Astrocyte (in vitro differentiated cells and primary cell): ENCODE results near the gene GTF2F2. TPM values are rescaled to one million over a fixed set of nuclear protein-coding genes. Genes with fewer than 3 reads are reported as not detected.

Source experiments
- DNase-seq: peaks from one replicate; pipeline ENCODE4 v3.0.0-alpha.2; 2010; ENCODE audit warnings: low read depth
- FAIRE-seq: peaks from 2 replicates; lab custom pipeline; 2011; peaks lifted over from hg19 to GRCh38; lab: Jason Lieb, UNC
- H2AFZ ChIP-seq: 2 replicates; pipeline ENCODE4 v1.6.0; 2012; ENCODE audit warnings: low read depth, low read length, inconsistent platforms
- H3K27ac ChIP-seq: 2 replicates; pipeline ENCODE4 v1.5.1; 2011; ENCODE audit warnings: low read depth, low read length, inconsistent platforms
- H3K27me3 ChIP-seq: 2 replicates; pipeline ENCODE4 v1.6.0; 2011; ENCODE audit warnings: low read length, inconsistent platforms; ENCODE audit not compliant: insufficient read depth
- H3K36me3 ChIP-seq: 2 replicates; pipeline ENCODE4 v1.5.1; 2011; ENCODE audit warnings: low read length, inconsistent platforms; ENCODE audit not compliant: insufficient read depth
- H3K4me1 ChIP-seq: 2 replicates; pipeline ENCODE4 v1.5.1; 2011; ENCODE audit warnings: low read length, inconsistent platforms; ENCODE audit not compliant: insufficient read depth
- H3K4me2 ChIP-seq: 2 replicates; pipeline ENCODE4 v1.6.0; 2012; ENCODE audit warnings: low read length, inconsistent platforms
- H3K4me3 ChIP-seq: 2 replicates; pipeline ENCODE4 v1.5.1; 2011; ENCODE audit warnings: low read depth, mild to moderate bottlenecking, low read length, inconsistent platforms; ENCODE audit not compliant: insufficient read depth
- H3K79me2 ChIP-seq: 2 replicates; pipeline ENCODE4 v1.6.0; 2012; ENCODE audit warnings: mild to moderate bottlenecking, low read length, inconsistent platforms; ENCODE audit not compliant: insufficient read depth
- H3K9ac ChIP-seq: 2 replicates; pipeline ENCODE4 v1.6.0; 2012; ENCODE audit warnings: mild to moderate bottlenecking, low read length, inconsistent platforms
- H3K9me3 ChIP-seq: 2 replicates; pipeline ENCODE4 v1.5.1; 2012; ENCODE audit warnings: low read depth, mild to moderate bottlenecking, low read length, inconsistent platforms; ENCODE audit not compliant: insufficient read depth
- H4K20me1 ChIP-seq: 2 replicates; pipeline ENCODE4 v1.6.0; 2012; ENCODE audit warnings: low read length, inconsistent platforms; ENCODE audit not compliant: insufficient read depth
- H3K27ac Mint-ChIP-seq: one replicate; pipeline ENCODE4 v1.8.0; 2021; ENCODE audit warnings: mild to moderate bottlenecking, mixed read lengths; ENCODE audit not compliant: unreplicated experiment
- H3K27me3 Mint-ChIP-seq: one replicate; pipeline ENCODE4 v1.8.0; 2021; ENCODE audit warnings: low read depth, mixed read lengths; ENCODE audit not compliant: unreplicated experiment
- H3K36me3 Mint-ChIP-seq: one replicate; pipeline ENCODE4 v1.8.0; 2021; ENCODE audit warnings: low read depth, mixed read lengths; ENCODE audit not compliant: unreplicated experiment
- H3K4me1 Mint-ChIP-seq: one replicate; pipeline ENCODE4 v1.8.0; 2021; ENCODE audit warnings: low read depth, mixed read lengths; ENCODE audit not compliant: unreplicated experiment
- H3K4me3 Mint-ChIP-seq: one replicate; pipeline ENCODE4 v1.8.0; 2021; ENCODE audit warnings: mild to moderate bottlenecking, moderate library complexity, mixed read lengths; ENCODE audit not compliant: unreplicated experiment
- H3K9me3 Mint-ChIP-seq: one replicate; pipeline ENCODE4 v1.8.0; 2021; ENCODE audit warnings: mild to moderate bottlenecking, mixed read lengths; ENCODE audit not compliant: unreplicated experiment
- EZH2 ChIP-seq: IDR thresholded peaks from 2 replicates; pipeline ENCODE4 v1.6.1; 2012; ENCODE audit warnings: mild to moderate bottlenecking, low read length, inconsistent platforms; ENCODE audit not compliant: insufficient read depth
- total RNA-seq: library from RNA; stranded (reverse); gene quantifications from 2 replicates; pipeline ENCODE4 v1.2.1, GENCODE V29; 2021
- TF ChIP-seq, protein P1 (sequence below): IDR thresholded peaks from 2 replicates; pipeline ENCODE4 v1.5.1; 2011; ENCODE audit warnings: low read depth, mild to moderate bottlenecking, inconsistent platforms, low read length, moderate library complexity; ENCODE audit not compliant: insufficient read depth

GTF2F2 gene
- total RNA-seq, 1 donor from 2014 or later, result 27.8 TPM

DNA sequence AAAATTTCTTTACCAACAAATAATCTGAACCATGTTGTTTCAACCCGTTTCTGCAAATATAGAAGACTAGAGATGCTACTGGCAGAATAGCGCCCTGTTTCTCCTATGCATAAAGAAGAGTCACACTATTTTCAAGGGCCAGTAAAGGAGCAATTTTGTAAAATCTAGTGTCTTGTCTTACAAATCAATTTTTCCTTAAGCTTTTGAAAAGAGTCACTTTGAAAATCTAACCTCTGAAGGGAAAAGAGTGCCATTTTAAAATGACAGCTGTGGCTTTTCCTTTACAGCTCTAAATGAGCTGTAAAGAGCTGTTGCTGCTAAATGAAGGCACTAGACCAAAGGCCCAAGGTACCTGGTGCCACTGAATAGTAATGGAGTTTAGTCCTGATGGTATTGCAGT is 16.9 kb upstream of the GTF2F2 start:
- H3K27ac ChIP-seq, result no peak overlapping the region
- no peak for DNase-seq
- FAIRE-seq, result no peak

DNA sequence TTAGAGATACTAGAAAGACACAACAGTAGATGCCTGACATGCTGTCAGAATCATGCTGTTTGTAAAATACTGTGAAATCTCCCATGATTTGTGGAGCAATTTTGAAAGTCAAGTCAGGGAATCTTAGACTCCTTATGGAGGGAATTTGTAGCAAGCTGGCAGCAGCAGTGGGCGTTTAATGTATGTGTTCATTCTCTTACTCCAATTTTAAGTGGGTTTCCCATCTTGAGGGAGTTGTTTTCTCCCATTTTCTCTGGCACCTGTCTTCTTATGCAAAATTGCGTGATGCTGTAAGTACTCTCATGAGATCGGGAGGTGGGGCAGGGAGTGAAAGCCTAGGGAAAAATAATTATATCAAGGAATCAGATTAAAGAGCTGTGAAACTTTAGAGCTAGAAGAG is 16.0 kb upstream of the GTF2F2 start:
- DNase-seq (no peak), FAIRE-seq (no peak)
- no peak overlapping the region for H2AFZ ChIP-seq
- H3K4me1 ChIP-seq, result peaks cover 3% of the 10 kb centered on the region
- peaks cover 6% of the 10 kb centered on the region for H3K4me1 Mint-ChIP-seq
- no peaks in the 10 kb centered on the region for H3K79me2 ChIP-seq
- no peaks in the 10 kb centered on the region for H3K36me3 Mint-ChIP-seq
- H4K20me1 ChIP-seq, result no peaks in the 10 kb centered on the region
- H3K27me3 Mint-ChIP-seq, result no peaks in the 10 kb centered on the region
- H3K27ac Mint-ChIP-seq, result no peak overlapping the region
- no peak overlapping the region for H3K4me3 ChIP-seq
- no peak overlapping the region for H3K4me3 Mint-ChIP-seq
- H3K36me3 ChIP-seq, result no peaks in the 10 kb centered on the region
- no peaks in the 10 kb centered on the region for H3K9me3 ChIP-seq
- no peaks in the 10 kb centered on the region for H3K9me3 Mint-ChIP-seq
- H3K27me3 ChIP-seq, result no peaks in the 10 kb centered on the region
- H3K4me2 ChIP-seq, result no peak overlapping the region
- no peak overlapping the region for H3K27ac ChIP-seq
- H3K9ac ChIP-seq, result no peak overlapping the region
- no peak for TF ChIP-seq EZH2
- TF ChIP-seq, protein P1, sequence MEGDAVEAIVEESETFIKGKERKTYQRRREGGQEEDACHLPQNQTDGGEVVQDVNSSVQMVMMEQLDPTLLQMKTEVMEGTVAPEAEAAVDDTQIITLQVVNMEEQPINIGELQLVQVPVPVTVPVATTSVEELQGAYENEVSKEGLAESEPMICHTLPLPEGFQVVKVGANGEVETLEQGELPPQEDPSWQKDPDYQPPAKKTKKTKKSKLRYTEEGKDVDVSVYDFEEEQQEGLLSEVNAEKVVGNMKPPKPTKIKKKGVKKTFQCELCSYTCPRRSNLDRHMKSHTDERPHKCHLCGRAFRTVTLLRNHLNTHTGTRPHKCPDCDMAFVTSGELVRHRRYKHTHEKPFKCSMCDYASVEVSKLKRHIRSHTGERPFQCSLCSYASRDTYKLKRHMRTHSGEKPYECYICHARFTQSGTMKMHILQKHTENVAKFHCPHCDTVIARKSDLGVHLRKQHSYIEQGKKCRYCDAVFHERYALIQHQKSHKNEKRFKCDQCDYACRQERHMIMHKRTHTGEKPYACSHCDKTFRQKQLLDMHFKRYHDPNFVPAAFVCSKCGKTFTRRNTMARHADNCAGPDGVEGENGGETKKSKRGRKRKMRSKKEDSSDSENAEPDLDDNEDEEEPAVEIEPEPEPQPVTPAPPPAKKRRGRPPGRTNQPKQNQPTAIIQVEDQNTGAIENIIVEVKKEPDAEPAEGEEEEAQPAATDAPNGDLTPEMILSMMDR, result no peak

More for the DNA sequence above, 16.9 kb upstream of the GTF2F2 start:
- Histone ChIP-seq H3K36me3 (no peaks in the 10 kb centered on the region), H2AFZ (no peak overlapping the region), H4K20me1 (no peaks in the 10 kb centered on the region), H3K4me3 (no peak overlapping the region), H3K4me2 (no peak overlapping the region), H3K9me3 (no peaks in the 10 kb centered on the region), H3K79me2 (no peaks in the 10 kb centered on the region), H3K4me1 (no peaks in the 10 kb centered on the region), H3K9ac (no peak overlapping the region), H3K27me3 (no peaks in the 10 kb centered on the region)
- no peaks in the 10 kb centered on the region for H3K9me3 Mint-ChIP-seq
- no peak overlapping the region for H3K27ac Mint-ChIP-seq
- no peak for TF ChIP-seq EZH2
- TF ChIP-seq, protein P1, result no peak
- H3K4me1 Mint-ChIP-seq, result peaks cover 3% of the 10 kb centered on the region
- no peaks in the 10 kb centered on the region for H3K36me3 Mint-ChIP-seq
- H3K4me3 Mint-ChIP-seq, result no peak overlapping the region
- H3K27me3 Mint-ChIP-seq, result no peaks in the 10 kb centered on the region

DNA sequence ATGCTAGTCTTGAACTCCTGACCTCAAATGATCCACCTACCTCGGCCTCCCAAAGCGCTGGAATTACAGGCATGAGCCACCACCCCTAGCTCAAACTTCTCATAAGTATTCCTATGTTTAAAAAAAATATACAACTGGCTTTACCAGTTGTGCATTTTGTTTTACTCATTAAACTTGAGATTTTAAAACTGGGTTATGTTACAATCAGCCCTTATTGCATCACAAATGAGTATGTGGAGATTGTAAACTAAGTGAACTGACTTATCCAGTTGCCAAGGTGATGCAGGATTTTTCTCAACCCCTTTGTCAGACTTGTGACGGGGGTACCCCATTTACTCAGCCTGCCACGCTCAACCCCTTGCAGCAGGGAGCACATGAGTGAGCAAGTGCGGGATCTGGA is 14.4 kb upstream of the GTF2F2 start:
- H3K9ac ChIP-seq, result no peak overlapping the region
- no peaks in the 10 kb centered on the region for H3K27me3 ChIP-seq
- H3K9me3 Mint-ChIP-seq, result no peaks in the 10 kb centered on the region
- no peaks in the 10 kb centered on the region for H3K27me3 Mint-ChIP-seq
- no peaks in the 10 kb centered on the region for H3K79me2 ChIP-seq
- no peaks in the 10 kb centered on the region for H3K36me3 Mint-ChIP-seq
- no peak overlapping the region for H3K27ac ChIP-seq
- H3K27ac Mint-ChIP-seq, result no peak overlapping the region
- H3K4me3 Mint-ChIP-seq, result no peak overlapping the region
- H4K20me1 ChIP-seq, result no peaks in the 10 kb centered on the region
- H3K9me3 ChIP-seq, result no peaks in the 10 kb centered on the region
- no peak overlapping the region for H3K4me3 ChIP-seq
- no peak for TF ChIP-seq EZH2
- TF ChIP-seq, protein P1, result no peak
- peaks cover 5% of the 10 kb centered on the region for H3K4me1 ChIP-seq
- H3K4me1 Mint-ChIP-seq, result peaks cover 8% of the 10 kb centered on the region
- H2AFZ ChIP-seq, result no peak overlapping the region
- H3K4me2 ChIP-seq, result no peak overlapping the region
- DNase-seq (no peak), FAIRE-seq (no peak)
- H3K36me3 ChIP-seq, result no peaks in the 10 kb centered on the region
